Uterus (tissue), 4 donors: Measurements from ENCODE around the gene SLC44A2. TPM values are rescaled to one million over a fixed set of nuclear protein-coding genes. Genes with fewer than 3 reads are reported as not detected.

Source experiments
- DNase-seq, 2 donors: peaks; one replicate each; pipeline ENCODE4 v3.0.0-alpha.2; 2019 to 2020
- H3K27ac ChIP-seq, 2 donors: fragments of 200-600 bp; sonication (generic); 1 replicate in 1 of 2; 2 replicates in 1 of 2; pipeline ENCODE4 v1.5.1; 2016 to 2018
- H3K27me3 ChIP-seq, 2 donors: fragments of 200-600 bp; sonication (generic); one replicate each; pipeline ENCODE4 v1.5.1; 2018 to 2019; ENCODE audit warnings: control low read depth in 1 of 2
- H3K36me3 ChIP-seq, 2 donors: fragments of 200-600 bp; sonication (generic); one replicate each; pipeline ENCODE4 v1.5.1; 2019; ENCODE audit warnings: control low read depth in 1 of 2
- H3K4me1 ChIP-seq, 2 donors: fragments of 200-600 bp; sonication (generic); one replicate each; pipeline ENCODE4 v1.5.1; 2018 to 2019; ENCODE audit warnings: control low read depth in 1 of 2
- H3K4me3 ChIP-seq, 2 donors: fragments of 200-600 bp; sonication (generic); 1 replicate in 1 of 2; 2 replicates in 1 of 2; pipeline ENCODE4 v1.5.1; 2018 to 2019; ENCODE audit warnings: mild to moderate bottlenecking in 1 of 2
- H3K9me3 ChIP-seq, 2 donors: fragments of 200-600 bp; sonication (generic); one replicate each; pipeline ENCODE4 v1.5.1; 2019; ENCODE audit warnings: control low read depth in 1 of 2
- POLR2A ChIP-seq, 2 donors: fragments of 450-650 bp; IDR thresholded peaks; one replicate each; pipeline ENCODE4 v1.6.1; 2016; ENCODE audit warnings: antibody characterized with exemption in 2 of 2, mild to moderate bottlenecking in 1 of 2, moderate library complexity in 1 of 2
- intact Hi-C: fragments of 100-400 bp; cut with DNase I; formaldehyde crosslinking; loops from one replicate; pipeline ENCODE4 v1.15.1; 2023; ENCODE audit warnings: low total_unique reads
- total RNA-seq, 4 donors: library from RNA; depleted of rRNA in 3 of 4; stranded (reverse); fragments of >200 nt in 3 of 4; gene quantifications; one replicate each; pipeline versions ENCODE4 v1.1.0 to v1.2.4, GENCODE V29; 2014 to 2023
- TF ChIP-seq, protein P1 (sequence below), 4 experiments: fragments of 200-600 bp in 2 of 4; fragments of 450-650 bp in 2 of 4; sonication (generic) in 2 of 4; IDR thresholded peaks; one replicate each; pipeline ENCODE4 v1.5.1; 2016 to 2019; ENCODE audit warnings: antibody characterized with exemption in 4 of 4, mild to moderate bottlenecking in 2 of 4, moderate library complexity in 1 of 4
- donor health status: DM: yes; HTN: yes; CAD: no.

Gene SLC44A2
- total RNA-seq, 4 donors from 2014 or later = 38.5 to 107 (median 65.8) TPM

DNA sequence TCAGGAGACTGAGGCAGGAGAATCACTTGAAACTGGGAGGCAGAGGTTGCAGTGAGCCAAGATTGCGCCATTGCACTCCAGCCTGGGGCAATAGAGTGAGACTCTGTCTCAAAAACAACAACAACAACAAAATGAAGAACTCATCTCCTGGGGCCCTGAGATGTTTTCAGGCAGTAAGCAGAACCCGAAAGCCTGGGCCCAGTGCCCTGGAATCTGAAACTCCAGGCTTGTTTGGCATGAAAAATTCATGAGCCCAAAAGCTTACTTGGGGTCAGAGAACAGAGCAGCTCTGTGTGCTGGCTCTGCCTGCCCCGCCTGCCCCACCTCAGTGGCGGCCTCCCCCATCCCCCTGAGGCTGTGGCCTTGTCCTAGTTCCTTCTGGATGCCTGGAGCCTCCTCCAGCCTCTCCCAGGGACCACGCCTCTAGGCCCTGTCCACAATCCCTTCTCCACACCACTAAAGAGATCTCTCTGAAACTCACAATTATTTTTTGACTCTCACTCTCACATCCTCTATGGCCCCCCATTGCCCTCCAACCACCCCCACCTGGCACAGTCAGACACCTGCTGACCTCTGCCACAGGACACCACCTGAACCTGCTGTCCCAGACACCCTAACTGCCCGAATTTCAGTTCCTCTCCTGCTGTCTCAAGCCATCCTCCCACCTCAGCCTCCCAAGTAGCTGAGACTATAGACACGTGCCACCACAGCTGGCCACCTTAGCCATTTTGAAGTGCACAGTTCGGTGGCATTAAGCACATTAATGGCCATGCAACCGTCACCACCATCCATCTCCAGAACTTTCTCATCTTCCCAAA is 31.3 kb upstream of the SLC44A2 start:
- intact Hi-C loops = no loop called here

DNA sequence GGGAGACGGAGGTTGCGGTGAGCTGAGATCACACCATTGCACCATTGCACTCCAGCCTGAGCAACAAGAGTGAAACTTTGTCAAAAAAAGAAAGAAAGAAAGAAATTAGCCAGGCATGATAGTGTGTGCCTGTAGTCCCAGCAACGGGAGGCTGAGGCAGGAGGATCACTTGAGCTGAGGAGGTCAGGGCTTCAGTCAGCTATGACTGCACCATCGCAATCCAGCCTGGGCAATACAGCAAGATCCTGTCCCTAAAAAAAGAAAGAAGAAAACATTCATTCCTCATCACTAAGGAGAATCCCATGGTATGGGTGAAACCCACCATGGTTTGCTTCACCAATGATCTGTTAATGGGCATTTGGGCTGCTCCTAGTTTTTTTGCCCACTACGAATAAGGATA is 25.2 kb upstream of the SLC44A2 start:
- Histone ChIP-seq H3K27me3 (no peaks in the 10 kb centered on the region), H3K4me3 (no peak overlapping the region), H3K9me3 (no peaks in the 10 kb centered on the region), H3K27ac (no peak overlapping the region), H3K36me3 (no peaks in the 10 kb centered on the region), H3K4me1 (peaks cover 0 to 5% of the 10 kb centered on the region in 2 donors)
- DNase-seq = no peak
- intact Hi-C loops = no loop called here
- no peak for TF ChIP-seq POLR2A (IDR thresholded peaks at IDR 0.05)
- TF ChIP-seq, protein P1, sequence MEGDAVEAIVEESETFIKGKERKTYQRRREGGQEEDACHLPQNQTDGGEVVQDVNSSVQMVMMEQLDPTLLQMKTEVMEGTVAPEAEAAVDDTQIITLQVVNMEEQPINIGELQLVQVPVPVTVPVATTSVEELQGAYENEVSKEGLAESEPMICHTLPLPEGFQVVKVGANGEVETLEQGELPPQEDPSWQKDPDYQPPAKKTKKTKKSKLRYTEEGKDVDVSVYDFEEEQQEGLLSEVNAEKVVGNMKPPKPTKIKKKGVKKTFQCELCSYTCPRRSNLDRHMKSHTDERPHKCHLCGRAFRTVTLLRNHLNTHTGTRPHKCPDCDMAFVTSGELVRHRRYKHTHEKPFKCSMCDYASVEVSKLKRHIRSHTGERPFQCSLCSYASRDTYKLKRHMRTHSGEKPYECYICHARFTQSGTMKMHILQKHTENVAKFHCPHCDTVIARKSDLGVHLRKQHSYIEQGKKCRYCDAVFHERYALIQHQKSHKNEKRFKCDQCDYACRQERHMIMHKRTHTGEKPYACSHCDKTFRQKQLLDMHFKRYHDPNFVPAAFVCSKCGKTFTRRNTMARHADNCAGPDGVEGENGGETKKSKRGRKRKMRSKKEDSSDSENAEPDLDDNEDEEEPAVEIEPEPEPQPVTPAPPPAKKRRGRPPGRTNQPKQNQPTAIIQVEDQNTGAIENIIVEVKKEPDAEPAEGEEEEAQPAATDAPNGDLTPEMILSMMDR (IDR thresholded peaks at IDR 0.05) = no peak

More for the DNA sequence above, 31.3 kb upstream of the SLC44A2 start:
- DNase-seq = no peak
- H3K27me3 ChIP-seq = no peaks in the 10 kb centered on the region
- no peaks in the 10 kb centered on the region for H3K36me3 ChIP-seq
- H3K4me3 ChIP-seq = no peak overlapping the region
- H3K4me1 ChIP-seq = no peaks in the 10 kb centered on the region
- TF ChIP-seq POLR2A (IDR thresholded peaks at IDR 0.05) = no peak
- TF ChIP-seq, protein P1 (IDR thresholded peaks at IDR 0.05) = no peak
- no peaks in the 10 kb centered on the region for H3K9me3 ChIP-seq
- no peak overlapping the region for H3K27ac ChIP-seq

DNA sequence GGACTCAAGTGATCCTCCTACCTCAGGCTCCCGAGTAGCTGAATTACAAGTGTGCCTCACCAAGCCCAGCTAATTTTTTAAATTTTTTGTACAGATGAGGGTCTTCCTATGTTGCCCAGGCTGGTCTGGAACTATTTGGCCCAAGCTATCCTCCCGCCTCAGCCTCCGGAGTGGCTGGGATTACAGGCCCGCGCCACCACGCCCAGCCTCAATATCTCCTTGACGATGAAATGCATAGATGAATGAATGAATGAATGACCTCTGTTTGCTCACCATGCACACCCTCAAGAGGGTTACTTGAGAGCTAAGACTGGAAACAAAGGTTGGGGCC is 23.4 kb upstream of the SLC44A2 start:
- no peak for DNase-seq
- intact Hi-C loops = no loop called here
- TF ChIP-seq, protein P1 (IDR thresholded peaks at IDR 0.05) = no peak
- no peak for TF ChIP-seq POLR2A (IDR thresholded peaks at IDR 0.05)
- Histone ChIP-seq H3K36me3 (no peaks in the 10 kb centered on the region), H3K27ac (no peak overlapping the region), H3K9me3 (no peaks in the 10 kb centered on the region), H3K27me3 (no peaks in the 10 kb centered on the region), H3K4me1 (peaks cover 0 to 5% of the 10 kb centered on the region in 2 donors), H3K4me3 (peak overlapping the region in 1 of 2 donors; percentile 91)

DNA sequence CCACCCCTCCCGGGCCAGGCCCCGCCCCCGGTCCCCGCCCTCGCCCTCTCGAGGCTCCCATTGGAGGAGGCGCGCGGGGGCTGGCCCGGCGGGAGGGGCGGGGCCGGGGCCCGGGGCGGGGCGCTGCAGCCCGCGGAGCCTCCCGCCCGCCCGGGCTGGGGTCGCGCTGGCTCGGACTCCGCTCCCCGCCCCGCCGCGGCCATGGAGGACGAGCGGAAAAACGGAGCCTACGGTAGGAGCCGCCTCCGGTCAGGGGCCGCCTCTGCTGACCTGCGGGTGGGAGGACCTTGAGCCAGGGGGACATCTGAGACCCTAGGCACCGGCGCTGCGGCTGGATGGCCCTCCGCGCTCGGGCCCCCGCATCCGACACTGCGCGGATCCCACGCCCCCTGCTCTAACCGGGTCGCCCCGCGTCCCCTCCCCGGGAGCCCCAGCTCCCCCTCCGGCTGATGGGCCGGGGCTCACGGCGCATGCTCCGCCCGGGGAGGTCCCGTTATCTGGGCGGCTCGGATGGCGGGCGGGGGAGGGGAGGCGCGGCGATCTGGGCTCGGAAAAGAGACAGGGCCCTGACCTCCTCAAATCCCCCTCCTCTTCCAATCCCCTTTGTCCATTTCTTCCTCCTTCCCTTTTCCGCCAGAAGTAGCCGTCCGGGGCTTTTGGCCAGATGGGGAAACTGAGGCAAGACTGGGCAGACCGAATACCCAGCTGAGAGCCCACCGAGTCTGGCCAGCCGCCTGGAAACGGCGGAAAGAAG is 22.8 kb upstream of the SLC44A2 start:
- intact Hi-C loops = no loop called here
- H3K4me3 ChIP-seq = peak overlapping the region; percentile 87 to 91
- H3K9me3 ChIP-seq = no peaks in the 10 kb centered on the region
- H3K27ac ChIP-seq = peak overlapping the region; percentile 89 to 91
- peak; percentile 46 to 66 for TF ChIP-seq POLR2A (IDR thresholded peaks at IDR 0.05)
- TF ChIP-seq, protein P1 (IDR thresholded peaks at IDR 0.05) = no peak
- no peaks in the 10 kb centered on the region for H3K27me3 ChIP-seq
- peak; percentile 81 to 84 for DNase-seq
- H3K4me1 ChIP-seq = peaks cover 0 to 5% of the 10 kb centered on the region in 2 donors
- H3K36me3 ChIP-seq = no peaks in the 10 kb centered on the region
